Testis (tissue), 2 donors: ENCODE measurements around the gene MOG.

ENCODE experiments used
- POLR2A ChIP-seq: fragments of 450-650 bp; IDR thresholded peaks from one replicate; pipeline ENCODE4 v1.6.1; 2017; ENCODE audit warnings: antibody characterized with exemption, mild to moderate bottlenecking, moderate library complexity
- TF ChIP-seq, protein P1 (sequence below), 3 experiments: fragments of 450-650 bp in 2 of 3; fragments of 200-600 bp in 1 of 3; sonication (generic) in 1 of 3; IDR thresholded peaks; one replicate each; pipeline ENCODE4 v1.5.1; 2016 to 2019; ENCODE audit warnings: antibody characterized with exemption in 3 of 3, mild to moderate bottlenecking in 2 of 3, moderate library complexity in 1 of 3

DNA sequence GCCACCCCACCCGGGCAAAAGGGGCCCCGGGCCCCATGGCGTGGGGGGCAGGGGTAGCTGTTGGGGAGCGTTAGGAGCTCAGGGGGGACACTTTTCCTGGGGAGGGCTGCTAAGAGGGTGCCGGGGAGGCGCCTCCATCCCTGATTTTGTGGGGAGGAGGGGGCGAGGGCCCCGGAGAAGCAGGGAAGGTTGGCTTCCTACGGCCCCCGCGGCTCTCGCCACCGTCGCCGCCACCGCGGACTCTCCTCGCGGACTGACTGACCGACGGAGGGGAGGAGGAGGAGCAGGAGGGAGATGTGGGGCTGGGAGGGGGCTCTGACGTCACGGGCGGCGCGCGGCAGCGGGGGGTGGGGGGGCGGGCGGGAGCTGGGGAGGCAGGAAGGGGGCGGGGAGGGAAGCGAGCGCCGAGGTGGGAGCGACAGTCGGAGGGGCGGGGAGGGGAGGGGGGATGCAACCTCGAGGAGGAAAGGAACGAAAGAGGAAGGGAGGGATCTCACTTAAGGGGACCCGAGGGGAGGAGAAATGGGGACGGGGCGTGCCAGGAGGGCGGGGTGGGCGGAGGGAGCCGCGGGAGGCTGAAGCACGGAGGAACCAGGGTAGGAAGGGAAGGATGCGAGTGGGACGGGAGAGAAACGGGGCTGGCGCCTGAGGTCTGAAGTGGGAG, 29.0 kb upstream of the MOG start:
- TF ChIP-seq, protein P1, sequence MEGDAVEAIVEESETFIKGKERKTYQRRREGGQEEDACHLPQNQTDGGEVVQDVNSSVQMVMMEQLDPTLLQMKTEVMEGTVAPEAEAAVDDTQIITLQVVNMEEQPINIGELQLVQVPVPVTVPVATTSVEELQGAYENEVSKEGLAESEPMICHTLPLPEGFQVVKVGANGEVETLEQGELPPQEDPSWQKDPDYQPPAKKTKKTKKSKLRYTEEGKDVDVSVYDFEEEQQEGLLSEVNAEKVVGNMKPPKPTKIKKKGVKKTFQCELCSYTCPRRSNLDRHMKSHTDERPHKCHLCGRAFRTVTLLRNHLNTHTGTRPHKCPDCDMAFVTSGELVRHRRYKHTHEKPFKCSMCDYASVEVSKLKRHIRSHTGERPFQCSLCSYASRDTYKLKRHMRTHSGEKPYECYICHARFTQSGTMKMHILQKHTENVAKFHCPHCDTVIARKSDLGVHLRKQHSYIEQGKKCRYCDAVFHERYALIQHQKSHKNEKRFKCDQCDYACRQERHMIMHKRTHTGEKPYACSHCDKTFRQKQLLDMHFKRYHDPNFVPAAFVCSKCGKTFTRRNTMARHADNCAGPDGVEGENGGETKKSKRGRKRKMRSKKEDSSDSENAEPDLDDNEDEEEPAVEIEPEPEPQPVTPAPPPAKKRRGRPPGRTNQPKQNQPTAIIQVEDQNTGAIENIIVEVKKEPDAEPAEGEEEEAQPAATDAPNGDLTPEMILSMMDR (IDR thresholded peaks at IDR 0.05) = no peak
- TF ChIP-seq POLR2A = no peak
